22Rv1 (cell line): ENCODE measurements around the gene ZNF516.

ENCODE experiments used
- CTCF ChIP-seq: fragments of 450-650 bp; IDR thresholded peaks from 2 replicates; pipeline ENCODE4 v1.5.1; 2017; ENCODE audit warnings: mild to moderate bottlenecking
- ZFX ChIP-seq: fragments of 450-650 bp; IDR thresholded peaks from 2 replicates; pipeline ENCODE4 v1.6.1; 2017; ENCODE audit warnings: antibody characterized with exemption, borderline replicate concordance

GRCh38 chr18:76314015-76314414 lies 181.0 kb downstream of the ZNF516 start:
- TF ChIP-seq CTCF, result no peak
- TF ChIP-seq ZFX, result no peak
